Gastroesophageal sphincter (tissue), 2 donors: Measurements from ENCODE around the gene SLC5A8.

Source experiments
- POLR2A ChIP-seq, 2 donors: fragments of 450-650 bp; IDR thresholded peaks; one replicate each; pipeline ENCODE4 v1.6.1; 2017; ENCODE audit warnings: antibody characterized with exemption in 2 of 2, mild to moderate bottlenecking in 2 of 2, moderate library complexity in 1 of 2
- POLR2AphosphoS5 ChIP-seq: sonication (generic); formaldehyde crosslinking; IDR thresholded peaks from one replicate; pipeline ENCODE4 v1.6.1; 2017; ENCODE audit warnings: antibody characterized with exemption

DNA sequence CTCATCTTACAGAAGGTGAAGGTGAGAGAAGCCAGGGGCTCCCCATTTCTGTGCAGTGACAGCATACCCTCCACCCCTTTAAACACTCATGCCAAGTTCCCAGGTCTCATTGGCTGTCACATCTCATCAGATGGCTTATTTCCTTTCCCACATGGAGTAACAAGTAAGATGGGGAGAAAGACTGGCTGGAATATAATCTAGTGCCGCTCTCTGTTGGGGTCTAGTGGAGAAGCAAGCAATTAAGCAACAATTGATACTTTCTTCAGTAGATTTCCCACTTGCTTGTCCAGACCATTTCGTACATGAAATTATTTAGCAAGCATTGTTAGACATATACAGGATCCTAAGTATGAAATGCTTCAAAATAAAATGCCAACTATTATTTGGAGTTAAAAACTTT lies 92.2 kb downstream of the SLC5A8 start:
- TF ChIP-seq POLR2A (IDR thresholded peaks at IDR 0.05) (no peak), POLR2AphosphoS5 (no peak)
